Esophagus muscularis mucosa (tissue), 4 donors: ENCODE data around the gene IL17C. TPM values are rescaled to one million over a fixed set of nuclear protein-coding genes. Genes with fewer than 3 reads are reported as not detected.

Experiments used
- DNase-seq: peaks from one replicate; pipeline ENCODE4 v3.0.0-alpha.2; 2017; ENCODE audit errors: extremely low spot score
- H3K27ac ChIP-seq, 4 donors: fragments of 200-600 bp; sonication (generic); replicated peaks in 1 of 4; 1 replicate in 3 of 4; 2 replicates in 1 of 4; pipeline ENCODE4 v1.5.1; 2016 to 2019; ENCODE audit warnings: mild to moderate bottlenecking in 1 of 4
- H3K27me3 ChIP-seq, 4 donors: fragments of 200-600 bp; sonication (generic); one replicate each; pipeline versions ENCODE4 v1.5.1 to v1.6.0; 2016 to 2019
- H3K36me3 ChIP-seq, 4 donors: fragments of 200-600 bp; sonication (generic); one replicate each; pipeline ENCODE4 v1.5.1; 2016 to 2019
- H3K4me1 ChIP-seq, 4 donors: fragments of 200-600 bp; sonication (generic); one replicate each; pipeline ENCODE4 v1.5.1; 2016 to 2019
- H3K4me3 ChIP-seq, 4 donors: fragments of 200-600 bp; sonication (generic); 1 replicate in 2 of 4; 2 replicates in 2 of 4; pipeline ENCODE4 v1.5.1; 2016 to 2019; ENCODE audit warnings: mild to moderate bottlenecking in 4 of 4, moderate library complexity in 1 of 4
- H3K9me3 ChIP-seq, 4 donors: fragments of 200-600 bp; sonication (generic); 1 replicate in 3 of 4; 2 replicates in 1 of 4; pipeline ENCODE4 v1.5.1; 2016 to 2019
- EP300 ChIP-seq: sonication (generic); formaldehyde crosslinking; IDR thresholded peaks from one replicate; pipeline ENCODE4 v1.6.1; 2017; ENCODE audit warnings: antibody characterized with exemption
- POLR2A ChIP-seq: fragments of 450-650 bp; IDR thresholded peaks from one replicate; pipeline ENCODE4 v1.6.1; 2017; ENCODE audit warnings: antibody characterized with exemption, moderate library complexity, mild to moderate bottlenecking, low read depth
- POLR2AphosphoS5 ChIP-seq, 2 donors: sonication (generic); formaldehyde crosslinking; IDR thresholded peaks; one replicate each; pipeline ENCODE4 v1.6.1; 2017; ENCODE audit warnings: antibody characterized with exemption in 2 of 2
- WGBS: methylation state at CpG from one replicate; pipeline ENCODE4 v1.1.5; 2018; 5-methylcytosine and 5-hydroxymethylcytosine counted together
- intact Hi-C: fragments of 100-400 bp; cut with DNase I; formaldehyde crosslinking; loops from one replicate; pipeline ENCODE4 v1.15.1; 2023
- total RNA-seq, 4 donors: library from RNA; depleted of rRNA; stranded (reverse); fragments of >200 nt; gene quantifications; one replicate each; pipeline versions ENCODE4 v1.1.0 to v1.2.1, GENCODE V29; 2016
- TF ChIP-seq, protein P1 (sequence below), 3 experiments: fragments of 200-600 bp in 2 of 3; fragments of 450-650 bp in 1 of 3; sonication (generic) in 2 of 3; IDR thresholded peaks; one replicate each; pipeline ENCODE4 v1.5.1; 2017 to 2019; ENCODE audit warnings: antibody characterized with exemption in 3 of 3, mild to moderate bottlenecking in 2 of 3, moderate library complexity in 1 of 3

The IL17C gene
- total RNA-seq, 4 donors from 2014 or later = not detected

DNA sequence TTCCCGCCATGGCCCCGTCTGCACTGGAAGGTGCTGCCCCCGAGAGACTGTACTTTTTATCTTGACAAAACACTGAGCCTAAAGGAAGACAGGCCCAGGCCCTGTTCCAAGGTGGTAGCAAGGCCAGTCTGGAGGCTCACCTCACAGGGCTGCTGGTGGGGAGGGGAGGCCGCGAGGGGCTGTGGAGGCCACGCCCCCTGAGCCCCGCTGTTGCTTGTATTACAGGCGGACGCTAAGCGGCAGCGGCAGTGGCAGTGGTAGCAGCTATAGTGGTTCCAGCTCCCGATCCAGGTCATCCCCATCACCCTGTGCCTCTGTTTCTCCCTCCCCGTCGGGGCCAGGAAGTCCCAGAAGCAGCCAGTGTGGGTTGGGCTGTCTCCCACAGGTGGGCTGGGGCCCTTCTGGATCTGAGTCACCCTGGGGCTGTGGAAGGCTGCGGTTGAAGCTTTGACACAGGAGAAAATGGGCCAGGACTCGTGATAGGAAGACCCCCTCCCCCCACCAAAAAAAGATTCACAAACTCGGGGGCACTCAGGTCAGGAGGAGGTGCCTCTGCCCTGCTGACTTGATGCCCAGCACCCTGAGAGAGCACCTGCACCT, 13.3 kb upstream of the IL17C start:
- no peak for TF ChIP-seq POLR2AphosphoS5 (IDR thresholded peaks at IDR 0.05)
- TF ChIP-seq POLR2A = no peak
- no peak for TF ChIP-seq EP300
- TF ChIP-seq, protein P1, sequence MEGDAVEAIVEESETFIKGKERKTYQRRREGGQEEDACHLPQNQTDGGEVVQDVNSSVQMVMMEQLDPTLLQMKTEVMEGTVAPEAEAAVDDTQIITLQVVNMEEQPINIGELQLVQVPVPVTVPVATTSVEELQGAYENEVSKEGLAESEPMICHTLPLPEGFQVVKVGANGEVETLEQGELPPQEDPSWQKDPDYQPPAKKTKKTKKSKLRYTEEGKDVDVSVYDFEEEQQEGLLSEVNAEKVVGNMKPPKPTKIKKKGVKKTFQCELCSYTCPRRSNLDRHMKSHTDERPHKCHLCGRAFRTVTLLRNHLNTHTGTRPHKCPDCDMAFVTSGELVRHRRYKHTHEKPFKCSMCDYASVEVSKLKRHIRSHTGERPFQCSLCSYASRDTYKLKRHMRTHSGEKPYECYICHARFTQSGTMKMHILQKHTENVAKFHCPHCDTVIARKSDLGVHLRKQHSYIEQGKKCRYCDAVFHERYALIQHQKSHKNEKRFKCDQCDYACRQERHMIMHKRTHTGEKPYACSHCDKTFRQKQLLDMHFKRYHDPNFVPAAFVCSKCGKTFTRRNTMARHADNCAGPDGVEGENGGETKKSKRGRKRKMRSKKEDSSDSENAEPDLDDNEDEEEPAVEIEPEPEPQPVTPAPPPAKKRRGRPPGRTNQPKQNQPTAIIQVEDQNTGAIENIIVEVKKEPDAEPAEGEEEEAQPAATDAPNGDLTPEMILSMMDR (IDR thresholded peaks at IDR 0.05) = no peak
- DNase-seq = no peak
- no peaks in the 10 kb centered on the region for H3K27me3 ChIP-seq
- intact Hi-C loops = no loop called here
- no peaks in the 10 kb centered on the region for H3K9me3 ChIP-seq
- H3K27ac ChIP-seq = no peak overlapping the region
- WGBS = 91% methylated on average over 10 of the region's 17 CpGs
- peaks cover 76 to 93% (median 82%) of the 10 kb centered on the region in 4 donors for H3K36me3 ChIP-seq
- no peak overlapping the region for H3K4me3 ChIP-seq
- H3K4me1 ChIP-seq = peaks cover 0 to 9% (median 0%) of the 10 kb centered on the region in 4 donors

- Histone ChIP-seq H3K27me3 (no peaks in the 10 kb centered on the region), H3K36me3 (peaks cover 92 to 100% (median 97%) of the 10 kb centered on the region in 4 donors), H3K27ac (no peak overlapping the region), H3K9me3 (no peaks in the 10 kb centered on the region), H3K4me1 (peaks cover 0 to 9% (median 0%) of the 10 kb centered on the region in 4 donors), H3K4me3 (no peak overlapping the region)
- intact Hi-C loops = no loop called here
- no peak for DNase-seq
- TF ChIP-seq, protein P1 (IDR thresholded peaks at IDR 0.05) = no peak
- TF ChIP-seq POLR2A (no peak), EP300 (no peak), POLR2AphosphoS5 (IDR thresholded peaks at IDR 0.05) (no peak)
- 95% methylated on average over 9 of the region's 9 CpGs for WGBS
Observed at GRCh38 chr16:88626646-88627045, 11.7 kb upstream of the IL17C start.

- intact Hi-C loops = no loop called here
- Histone ChIP-seq H3K4me3 (no peak overlapping the region), H3K9me3 (no peaks in the 10 kb centered on the region), H3K27me3 (no peaks in the 10 kb centered on the region), H3K36me3 (peaks cover 93 to 100% (median 97%) of the 10 kb centered on the region in 4 donors), H3K4me1 (peaks cover 0 to 9% (median 0%) of the 10 kb centered on the region in 4 donors), H3K27ac (no peak overlapping the region)
- 98% methylated on average over 20 of the region's 27 CpGs for WGBS
- DNase-seq = no peak
- TF ChIP-seq POLR2AphosphoS5 (IDR thresholded peaks at IDR 0.05) = no peak
- TF ChIP-seq POLR2A = no peak
- TF ChIP-seq EP300 = no peak
- TF ChIP-seq, protein P1 (IDR thresholded peaks at IDR 0.05) = no peak
Observed at GRCh38 chr16:88627531-88628411, 10.6 kb upstream of the IL17C start.

- peaks cover 0 to 9% (median 3%) of the 10 kb centered on the region in 4 donors for H3K4me1 ChIP-seq
- peaks cover 86 to 100% (median 90%) of the 10 kb centered on the region in 4 donors for H3K36me3 ChIP-seq
- intact Hi-C loops = no loop called here
- DNase-seq = no peak
- no peak overlapping the region for H3K27ac ChIP-seq
- TF ChIP-seq EP300 = no peak
- TF ChIP-seq, protein P1 (IDR thresholded peaks at IDR 0.05) = peak in 1 of 3 experiments; percentile 14
- WGBS = 44% methylated on average over 5 of the region's 12 CpGs
- no peak overlapping the region for H3K4me3 ChIP-seq
- no peaks in the 10 kb centered on the region for H3K9me3 ChIP-seq
- peaks cover 0 to 5% (median 0%) of the 10 kb centered on the region in 4 donors for H3K27me3 ChIP-seq
Observed at GRCh38 chr16:88628512-88628974, 9.8 kb upstream of the IL17C start.
